ENCODE results near the gene DNAJB14.

- TF ChIP-seq ZNF8 (CRISPR knock-in tag; IDR thresholded peaks at IDR 0.05) (no peak), SNAI2 (CRISPR knock-in tag; IDR thresholded peaks at IDR 0.05) (no peak), PATZ1 (CRISPR knock-in tag; IDR thresholded peaks at IDR 0.05; ENCODE audit: borderline replicate concordance) (no peak)
Observed at GRCh38 chr4:99875071-99875470, 71.3 kb downstream of the DNAJB14 start.
